Adipose tissue (tissue), 3 donors: ENCODE measurements around the gene SSMEM1. TPM values are rescaled to one million over a fixed set of nuclear protein-coding genes. Genes with fewer than 3 reads are reported as not detected.
"Not testable (repeated sequence)": the region's sequence is repeated elsewhere in the genome, so short reads cannot be mapped to it uniquely, and the experiment has no call there.

ENCODE experiments used
- H3K27ac ChIP-seq: one replicate; pipeline ENCODE4 v1.5.1; 2013; ENCODE audit warnings: low read depth, low read length
- WGBS, 3 donors: extraction: QIAGEN DNeasy Blood & Tissue Kit; methylation state at CpG; one replicate each; pipeline ENCODE4 v1.1.7; 2013; 5-methylcytosine and 5-hydroxymethylcytosine counted together
- polyA plus RNA-seq, 3 donors: library from polyadenylated mRNA; stranded (reverse); fragments of 200-250 nt; gene quantifications; one replicate each; pipeline ENCODE4 v1.2.3, GENCODE V29; 2013
- donor health status: healthy with polysubstance abuse.
- donor health status: Bipolar disorder and iron deficiency.
- donor health status: healthy.

SSMEM1 gene
- polyA plus RNA-seq, 3 donors = 0.24 TPM; not detected in 2

- WGBS, 3 donors = 78 to 95% (median 88%) methylated on average over 2 of the region's 2 CpGs
- H3K27ac ChIP-seq = no peak overlapping the region
These were observed 26.4 kb downstream of the SSMEM1 start for GRCh38 chr7:130234078-130234477.

DNA sequence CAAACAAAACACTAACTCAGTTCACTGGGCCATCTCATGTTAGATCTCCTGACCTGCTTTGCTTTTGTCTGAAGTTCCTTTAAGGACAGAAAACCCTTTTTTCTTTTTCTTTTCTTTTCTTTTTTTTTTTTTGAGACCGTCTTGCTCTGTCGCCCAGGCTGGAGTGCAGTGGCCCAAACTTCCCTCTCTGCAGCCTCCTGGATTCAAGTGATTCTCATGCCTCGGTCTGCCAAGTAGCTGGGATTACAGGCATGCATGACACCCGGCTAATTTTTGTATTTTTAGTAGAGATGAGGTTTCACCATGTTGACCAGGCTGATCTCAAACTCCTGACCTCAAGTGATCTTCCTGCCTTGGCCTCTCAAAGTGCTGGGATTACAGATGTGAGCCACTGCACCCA, 28.7 kb downstream of the SSMEM1 start:
- 75 to 93% (median 86%) methylated on average over 4 of the region's 4 CpGs for WGBS, 3 donors

DNA sequence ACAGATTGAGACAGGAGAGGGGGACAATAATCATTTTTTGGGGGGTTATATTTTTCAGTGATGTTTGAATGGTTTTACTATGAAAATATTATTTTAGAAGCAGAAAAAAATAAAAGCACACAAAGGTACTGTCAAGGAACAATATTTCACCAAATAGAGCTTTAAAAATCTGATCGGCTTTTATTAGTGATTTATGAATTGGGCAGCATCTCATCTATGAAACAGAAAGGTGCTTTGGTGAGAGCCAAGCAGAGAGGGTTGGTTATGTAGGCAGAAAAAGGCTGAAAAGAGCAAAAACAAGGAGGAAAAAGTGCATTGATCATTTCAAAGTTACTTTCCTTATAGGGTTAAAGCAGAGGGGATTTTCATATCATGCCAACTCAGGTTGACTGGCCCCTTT, 32.6 kb downstream of the SSMEM1 start:
- 95 to 100% (median 100%) methylated on average over 1 of the region's 1 CpG for WGBS, 3 donors
- H3K27ac ChIP-seq = no peak overlapping the region

More for the DNA sequence above, 28.7 kb downstream of the SSMEM1 start:
- not testable (repeated sequence) for H3K27ac ChIP-seq

- WGBS, 3 donors = 30 to 44% (median 41%) methylated on average over 5 of the region's 5 CpGs
- no peak overlapping the region for H3K27ac ChIP-seq
These were observed 34.7 kb downstream of the SSMEM1 start for GRCh38 chr7:130242198-130243014.

DNA sequence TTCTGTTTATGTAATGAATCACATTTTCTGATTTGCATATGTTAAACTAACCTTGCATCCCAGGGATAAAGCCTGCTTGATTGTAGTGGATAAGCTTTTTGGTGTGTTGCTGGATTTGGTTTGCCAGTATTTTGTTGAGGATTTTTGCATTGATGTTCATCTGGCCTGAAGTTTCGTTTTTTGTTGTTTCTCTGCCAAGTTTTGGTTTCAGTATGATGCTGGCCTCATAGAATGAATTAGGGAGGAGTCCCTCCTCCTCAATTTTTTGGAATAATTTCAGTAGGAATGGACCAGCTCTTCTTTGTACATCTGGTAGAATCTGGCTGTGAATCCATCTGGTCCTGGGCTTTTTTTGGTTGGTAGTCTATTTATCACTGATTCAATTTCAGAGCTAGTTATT, 35.8 kb downstream of the SSMEM1 start:
- 24 to 36% (median 28%) methylated on average over 1 of the region's 1 CpG for WGBS, 3 donors
- not testable (repeated sequence) for H3K27ac ChIP-seq

DNA sequence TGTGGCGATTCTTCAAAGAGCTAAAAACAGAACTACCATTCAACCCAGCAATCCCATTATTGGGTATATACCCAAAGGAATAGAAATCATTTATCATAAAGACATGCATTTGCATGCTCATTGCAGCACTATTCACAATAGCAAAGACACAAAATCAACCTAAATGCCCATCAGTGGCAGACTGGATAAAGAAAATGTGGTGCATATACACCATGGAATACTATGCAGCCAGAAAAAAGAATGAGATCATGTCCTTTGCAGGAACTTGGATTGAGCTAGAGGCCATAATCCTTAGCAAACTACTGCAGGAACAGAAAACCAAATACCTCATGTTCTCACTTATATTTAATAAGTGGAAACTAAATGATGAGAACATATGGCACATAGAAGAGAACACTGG, 38.8 kb downstream of the SSMEM1 start:
- not testable (repeated sequence) for H3K27ac ChIP-seq
- 89 to 97% (median 92%) methylated on average over 1 of the region's 1 CpG for WGBS, 3 donors

DNA sequence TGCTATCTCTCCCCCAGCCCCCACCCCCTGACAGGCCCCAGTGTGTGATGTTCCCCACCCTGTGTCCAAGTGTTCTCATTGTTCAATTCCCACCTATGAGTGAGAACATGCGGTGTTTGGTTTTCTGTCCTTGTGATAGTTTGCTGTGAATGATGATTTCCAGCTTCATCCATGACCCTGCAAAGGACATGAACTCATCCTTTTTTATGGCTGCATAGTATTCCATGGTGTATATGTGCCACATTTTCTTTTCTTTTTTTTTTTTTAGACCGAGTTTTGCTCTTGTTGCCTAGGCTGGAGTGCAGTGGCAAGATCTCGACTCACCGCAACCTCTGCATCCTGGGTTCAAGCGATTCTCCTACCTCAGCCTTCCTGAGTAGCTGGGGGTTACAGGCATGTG, 41.2 kb downstream of the SSMEM1 start:
- WGBS, 3 donors = 97 to 98% (median 97%) methylated on average over 5 of the region's 5 CpGs

GRCh38 chr7:130249626-130250025, 42.0 kb downstream of the SSMEM1 start:
- 76 to 88% (median 88%) methylated on average over 3 of the region's 3 CpGs for WGBS, 3 donors
- not testable (repeated sequence) for H3K27ac ChIP-seq

More for the DNA sequence above, 41.2 kb downstream of the SSMEM1 start:
- H3K27ac ChIP-seq = not testable (repeated sequence)

DNA sequence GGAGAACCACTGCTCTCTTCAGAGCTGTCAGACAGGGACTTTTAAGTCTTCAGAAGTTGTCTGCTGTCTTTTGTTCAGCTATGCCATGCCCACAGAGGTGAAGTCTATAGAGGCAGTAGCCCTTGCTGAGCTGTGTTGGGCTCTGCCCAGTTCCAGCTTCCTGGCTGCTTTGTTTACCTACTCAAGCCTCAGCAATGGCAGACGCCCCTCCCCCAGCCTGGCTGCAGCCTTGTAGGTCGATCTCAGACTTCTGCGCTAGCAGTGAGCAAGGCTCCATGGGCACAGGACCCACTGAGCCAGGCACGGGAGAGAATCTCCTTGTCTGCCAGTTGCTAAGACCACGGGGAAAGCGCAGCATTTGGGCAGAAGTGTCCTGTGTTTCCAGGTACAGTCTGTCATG, 46.9 kb downstream of the SSMEM1 start:
- 60 to 81% (median 80%) methylated on average over 6 of the region's 6 CpGs for WGBS, 3 donors
- H3K27ac ChIP-seq = no peak overlapping the region

GRCh38 chr7:130256704-130257103, 49.0 kb downstream of the SSMEM1 start:
- WGBS, 3 donors = 80 to 89% (median 85%) methylated on average over 2 of the region's 2 CpGs
- no peak overlapping the region for H3K27ac ChIP-seq

GRCh38 chr7:130258494-130259078, 50.9 kb downstream of the SSMEM1 start:
- WGBS, 3 donors = 76 to 88% (median 85%) methylated on average over 1 of the region's 1 CpG

GRCh38 chr7:130262448-130262847, 54.8 kb downstream of the SSMEM1 start:
- H3K27ac ChIP-seq = no peak overlapping the region
- 43 to 63% (median 58%) methylated on average over 2 of the region's 2 CpGs for WGBS, 3 donors

More at GRCh38 chr7:130258494-130259078, 50.9 kb downstream of the SSMEM1 start:
- H3K27ac ChIP-seq = no peak overlapping the region

GRCh38 chr7:130263130-130263529, 55.5 kb downstream of the SSMEM1 start:
- no peak overlapping the region for H3K27ac ChIP-seq
- WGBS, 3 donors = 46 to 87% (median 64%) methylated on average over 2 of the region's 2 CpGs

Other genes with a start within 250 kb of the SSMEM1 start
- gene ZC3HC1, start 156.5 kb upstream of the SSMEM1 start, polyA plus RNA-seq = 10 to 100 TPM in 1 of 3 donors, 1 to 10 TPM in 2; 5.5 to 12.3 (median 9.8) TPM
- gene KLHDC10, start 137.3 kb upstream of the SSMEM1 start, polyA plus RNA-seq = 10 to 100 TPM in 2 of 3 donors, 1 to 10 TPM in 1; 9.1 to 13.2 (median 12.3) TPM
- gene TMEM209, start 2.5 kb upstream of the SSMEM1 start, polyA plus RNA-seq = 1 to 10 TPM; 3.9 to 7.6 (median 6.0) TPM
- 1,000 to 10,000 TPM in 1 of 3 donors, 10 to 100 TPM in 1, 1 to 10 TPM in 1; 4.2 to 4,704 (median 14.6) TPM for gene CPA2, start 59.0 kb downstream of the SSMEM1 start, polyA plus RNA-seq
- gene CPA4, start 85.3 kb downstream of the SSMEM1 start, polyA plus RNA-seq = 1 to 10 TPM in 1 of 3 donors, under 1 TPM in 2; 0.67 to 5.9 (median 0.98) TPM
- gene CPA5, start 137.0 kb downstream of the SSMEM1 start, polyA plus RNA-seq = under 1 TPM in 2 of 3 donors, not detected in 1; 0.04 to 0.20 TPM
- gene CPA1, start 172.6 kb downstream of the SSMEM1 start, polyA plus RNA-seq = over 10,000 TPM in 1 of 3 donors, 10 to 100 TPM in 1, 1 to 10 TPM in 1; 5.3 to 12,264 (median 18.3) TPM
- 1 to 10 TPM; 4.0 to 6.2 (median 5.6) TPM for gene CEP41, start 233.2 kb downstream of the SSMEM1 start, polyA plus RNA-seq